GM19025 (cell line): ENCODE data around the gene CRTC2.

ENCODE experiments used
- ATAC-seq: cut with Tn5 transposase; IDR thresholded peaks from one replicate; pipeline ENCODE4 v1.9.1; 2021; ENCODE audit warnings: mild to moderate bottlenecking, low read depth, moderate library complexity; ENCODE audit not compliant: unreplicated experiment

CRTC2 gene

DNA sequence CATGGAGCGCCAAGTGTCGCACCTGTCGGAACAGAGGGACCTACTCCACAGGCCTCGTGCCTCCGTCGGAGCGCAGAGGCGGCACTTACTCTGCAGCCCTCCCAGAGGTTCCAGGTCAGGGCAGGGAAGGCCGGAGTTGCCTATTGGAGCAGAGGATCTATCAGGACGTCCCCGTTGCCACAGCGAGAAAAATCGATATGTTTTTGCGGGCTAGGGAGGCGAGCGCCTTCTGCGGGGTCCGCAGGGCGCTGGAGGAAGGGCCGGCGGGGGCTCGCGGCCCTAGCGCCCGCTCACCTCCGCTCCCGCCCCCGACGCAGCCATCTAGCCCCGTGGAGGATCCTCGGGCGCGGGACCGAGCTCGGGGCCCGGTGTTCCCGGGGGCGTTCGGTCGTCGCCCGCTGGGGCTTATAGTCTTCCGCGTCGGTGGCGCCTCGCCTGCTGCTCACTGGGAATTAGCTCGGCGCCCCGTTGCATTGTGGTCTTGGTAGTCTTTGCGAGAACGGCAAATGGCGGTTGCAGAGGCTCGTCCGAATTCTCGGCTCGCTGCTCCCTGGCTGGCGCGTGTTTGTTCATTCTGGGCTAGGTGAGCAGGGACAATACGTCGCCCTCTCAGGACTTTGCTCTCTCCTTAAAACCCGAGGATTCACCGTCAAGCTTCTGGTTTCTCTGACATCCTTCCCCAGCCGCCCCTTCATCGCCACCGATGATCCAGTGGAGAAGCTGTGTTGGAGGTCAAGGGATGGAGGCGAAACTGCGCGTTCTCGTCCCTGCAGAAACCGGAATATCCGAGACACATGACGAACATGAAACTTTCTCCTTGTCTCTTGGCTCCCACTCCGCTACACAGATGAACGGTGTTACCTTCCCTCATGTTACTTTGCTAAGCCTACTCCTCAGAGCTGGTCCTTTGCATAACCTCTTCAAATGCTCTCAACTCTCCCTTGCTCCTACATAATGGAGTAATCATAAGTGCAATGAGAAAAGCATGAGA, 19.1 kb upstream of the CRTC2 start, which contains the start of gene JTB:
Gene JTB, minus strand, starts transcription at position 425 of the 991 bp plus-strand sequence. Its CDS starts 422 bp downstream, at position 3.
- ATAC-seq: peak; percentile 86

DNA sequence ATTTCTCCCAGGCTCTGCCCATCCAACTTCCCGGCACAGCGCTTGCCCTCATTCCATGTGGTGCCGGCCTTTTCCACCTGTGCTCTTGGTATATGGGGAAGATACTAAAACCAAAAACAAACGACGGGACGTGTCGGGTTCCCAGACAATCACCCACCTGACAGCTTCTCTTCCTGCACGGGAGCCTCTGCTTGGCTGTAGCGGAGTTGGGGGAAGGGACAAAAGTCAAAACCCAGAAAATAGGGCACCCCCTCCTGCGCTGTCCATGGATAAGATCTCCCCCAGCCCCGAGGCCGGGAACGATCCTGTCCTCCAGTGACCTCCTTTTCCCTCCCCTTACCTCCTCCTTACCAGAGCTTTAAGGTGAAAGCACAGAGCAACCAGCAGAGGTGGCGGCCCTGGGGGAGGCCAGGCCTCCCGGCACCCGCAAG, 18.4 kb upstream of the CRTC2 start:
- ATAC-seq: no peak

DNA sequence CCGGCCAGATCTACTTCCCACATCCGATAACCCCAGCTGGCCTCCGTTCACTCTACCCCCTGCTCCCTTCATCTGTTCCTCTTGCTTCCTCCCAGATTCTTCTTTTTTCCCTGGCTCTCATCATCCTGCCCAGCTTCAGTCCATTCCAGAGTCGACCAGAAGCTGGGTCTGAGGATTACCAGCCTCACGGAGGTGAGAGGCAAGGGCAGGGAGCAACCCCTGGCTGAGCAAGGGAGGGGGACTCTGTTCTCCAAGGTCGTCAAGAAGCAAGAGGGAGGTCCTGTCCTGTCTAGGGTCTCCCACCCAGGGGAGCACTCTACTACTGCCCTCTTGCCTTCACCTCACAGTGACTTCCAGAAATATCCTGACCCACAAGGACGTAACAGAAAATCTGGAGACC, 15.1 kb upstream of the CRTC2 start:
- no peak for ATAC-seq

DNA sequence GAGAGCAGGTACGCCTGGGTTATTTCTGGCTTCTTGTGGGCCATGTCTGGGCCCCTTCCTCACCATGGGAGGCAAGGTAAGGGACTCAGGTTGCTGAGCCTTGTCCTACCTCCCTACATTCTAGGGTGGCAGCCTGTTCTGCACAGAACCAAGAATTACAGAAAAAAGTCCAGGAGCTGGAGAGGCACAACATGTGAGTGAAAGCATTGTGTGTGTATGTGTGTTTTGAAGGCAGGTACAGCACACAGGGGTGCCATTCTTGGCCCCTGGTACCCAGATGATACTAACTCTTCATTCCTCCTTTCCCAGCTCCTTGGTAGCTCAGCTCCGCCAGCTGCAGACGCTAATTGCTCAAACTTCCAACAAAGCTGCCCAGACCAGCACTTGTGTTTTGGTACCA, 14.7 kb upstream of the CRTC2 start:
- ATAC-seq: no peak

DNA sequence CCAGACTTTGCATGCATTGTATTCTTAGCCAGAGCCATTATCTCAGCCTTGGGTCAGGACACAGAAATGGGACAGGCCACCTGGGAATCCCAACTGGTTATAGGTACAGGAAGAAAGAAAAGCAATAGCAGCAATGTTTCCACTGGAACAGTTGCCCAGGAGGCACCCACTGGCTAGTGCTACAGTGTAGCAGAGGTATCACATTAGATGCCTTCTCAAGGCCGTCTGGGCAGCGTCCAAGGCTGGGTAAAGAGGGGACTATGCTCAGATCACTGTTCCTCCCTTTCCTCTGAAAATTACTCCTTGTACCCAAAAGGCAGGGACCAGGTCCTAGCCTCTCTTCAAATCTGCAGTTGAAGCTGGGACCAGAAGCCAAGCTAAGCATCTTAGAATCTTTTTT, 11.9 kb upstream of the CRTC2 start:
- no peak for ATAC-seq

DNA sequence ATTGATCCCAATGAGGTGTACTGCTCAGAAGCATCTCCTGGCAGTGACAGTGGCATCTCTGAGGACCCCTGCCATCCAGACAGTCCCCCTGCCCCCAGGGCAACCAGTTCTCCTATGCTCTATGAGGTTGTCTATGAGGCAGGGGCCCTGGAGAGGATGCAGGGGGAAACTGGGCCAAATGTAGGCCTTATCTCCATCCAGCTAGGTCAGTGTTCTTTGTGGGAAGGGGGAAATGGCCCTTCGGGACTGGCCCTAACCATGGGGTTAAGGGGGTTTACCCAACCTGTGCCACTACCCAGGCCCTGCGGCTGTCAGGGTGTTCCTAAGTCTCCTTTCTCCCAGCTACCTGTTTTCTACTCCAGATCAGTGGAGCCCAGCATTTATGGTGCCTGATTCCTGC, 10.6 kb upstream of the CRTC2 start:
- no peak for ATAC-seq

DNA sequence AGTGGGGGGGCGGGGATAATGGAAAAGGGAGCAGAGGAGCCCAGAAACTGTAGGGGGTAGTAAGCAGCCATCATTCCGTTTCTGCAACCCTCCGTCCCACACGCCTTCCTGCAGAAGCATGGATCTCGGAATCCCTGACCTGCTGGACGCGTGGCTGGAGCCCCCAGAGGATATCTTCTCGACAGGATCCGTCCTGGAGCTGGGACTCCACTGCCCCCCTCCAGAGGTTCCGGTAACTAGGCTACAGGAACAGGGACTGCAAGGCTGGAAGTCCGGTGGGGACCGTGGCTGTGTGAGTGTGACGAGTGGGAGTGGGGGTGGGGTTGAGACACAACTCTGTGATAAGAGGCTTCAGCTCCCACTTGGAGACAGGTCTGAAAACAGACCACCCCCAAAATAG, 10.0 kb upstream of the CRTC2 start:
- no peak for ATAC-seq

DNA sequence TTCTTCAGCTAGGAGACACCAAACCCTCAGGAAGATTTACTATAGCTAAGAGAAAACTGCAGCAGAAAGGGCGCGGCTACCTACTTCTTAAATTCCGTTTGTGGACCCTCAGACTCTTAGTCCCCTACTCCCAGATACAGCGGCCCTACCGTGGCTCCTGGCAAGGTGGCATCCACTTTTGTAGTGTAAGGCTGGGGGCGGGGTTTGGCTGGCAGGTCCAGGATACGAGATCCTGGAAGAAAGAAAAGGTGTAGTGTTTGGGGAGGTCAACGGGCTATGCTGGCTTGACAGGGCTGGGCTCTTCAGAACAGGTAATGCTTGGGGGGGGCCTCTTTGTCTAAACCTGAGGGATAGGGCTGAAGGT, 9.6 kb upstream of the CRTC2 start:
- ATAC-seq: no peak

DNA sequence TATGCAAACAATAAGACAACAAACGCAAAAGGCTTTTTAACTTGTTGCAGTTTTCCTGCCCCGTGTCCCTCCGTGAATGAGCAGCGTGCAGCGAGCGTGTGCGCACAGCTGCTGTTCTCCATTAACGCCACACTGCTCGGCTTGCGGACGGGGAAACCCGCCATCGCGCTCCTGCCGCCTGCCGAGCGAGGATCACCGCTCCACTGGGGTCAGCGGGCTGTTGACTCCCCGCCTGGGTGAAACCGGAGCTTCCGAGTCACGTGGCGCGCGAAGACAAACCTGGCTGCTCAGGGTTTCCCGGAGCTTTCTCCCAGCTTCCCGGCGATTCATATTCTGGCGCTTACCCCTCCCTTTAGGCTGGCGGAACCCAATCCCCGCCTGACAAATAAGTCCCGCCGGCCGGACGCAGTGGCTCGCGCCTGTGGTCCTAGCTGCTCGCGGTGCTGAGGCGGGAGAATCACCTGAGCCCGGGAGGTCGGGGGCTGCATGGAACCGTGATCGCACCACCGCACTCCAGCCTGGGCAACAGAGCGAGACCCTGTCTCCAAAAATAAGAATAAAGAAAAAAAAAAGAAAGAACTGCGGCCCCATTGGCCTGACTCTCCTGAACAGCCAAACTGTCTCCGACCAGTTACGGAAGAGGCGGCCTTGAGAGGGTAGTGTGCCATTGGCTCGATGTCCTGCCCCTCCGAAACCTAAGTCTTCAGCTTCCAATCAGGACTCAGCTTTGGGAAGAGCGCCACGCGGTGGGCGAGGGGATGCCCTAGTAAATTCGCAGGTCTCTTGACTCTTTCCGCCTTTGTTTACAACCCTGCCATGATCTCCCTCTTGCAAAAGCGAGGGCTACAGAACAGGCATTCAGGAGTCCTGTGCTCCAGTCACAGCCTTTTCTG, 8.9 kb upstream of the CRTC2 start, which contains the start of gene CREB3L4:
Gene CREB3L4, plus strand, starts transcription at position 796 of the 893 bp plus-strand sequence. CDS start 624 bp downstream, outside the sequence.
- ATAC-seq: peak; percentile 63

DNA sequence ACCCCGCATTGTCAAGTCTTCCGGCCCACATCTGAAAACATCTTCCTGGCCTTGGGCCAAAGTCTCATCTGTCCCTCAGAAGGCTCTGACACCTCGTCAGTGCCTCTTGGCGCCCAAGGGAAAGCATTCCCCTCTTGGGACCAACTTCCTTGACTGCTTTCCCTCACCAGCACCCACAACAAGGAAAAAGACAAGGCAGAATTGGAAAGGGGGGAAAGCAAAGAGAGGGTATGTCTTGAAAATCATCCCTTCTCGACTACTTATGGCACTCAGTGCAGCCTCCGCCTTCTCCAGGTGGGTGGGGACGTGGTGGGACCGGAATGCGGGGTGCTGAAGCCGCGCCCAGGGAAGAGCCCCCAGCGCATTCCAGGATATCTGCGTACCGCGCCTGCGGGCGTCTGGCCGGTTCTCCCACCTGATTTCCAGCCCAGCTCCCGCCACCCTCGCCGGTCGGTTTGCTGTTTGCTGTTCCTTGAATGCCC, 5.5 kb upstream of the CRTC2 start:
- peak; percentile 5 for ATAC-seq

DNA sequence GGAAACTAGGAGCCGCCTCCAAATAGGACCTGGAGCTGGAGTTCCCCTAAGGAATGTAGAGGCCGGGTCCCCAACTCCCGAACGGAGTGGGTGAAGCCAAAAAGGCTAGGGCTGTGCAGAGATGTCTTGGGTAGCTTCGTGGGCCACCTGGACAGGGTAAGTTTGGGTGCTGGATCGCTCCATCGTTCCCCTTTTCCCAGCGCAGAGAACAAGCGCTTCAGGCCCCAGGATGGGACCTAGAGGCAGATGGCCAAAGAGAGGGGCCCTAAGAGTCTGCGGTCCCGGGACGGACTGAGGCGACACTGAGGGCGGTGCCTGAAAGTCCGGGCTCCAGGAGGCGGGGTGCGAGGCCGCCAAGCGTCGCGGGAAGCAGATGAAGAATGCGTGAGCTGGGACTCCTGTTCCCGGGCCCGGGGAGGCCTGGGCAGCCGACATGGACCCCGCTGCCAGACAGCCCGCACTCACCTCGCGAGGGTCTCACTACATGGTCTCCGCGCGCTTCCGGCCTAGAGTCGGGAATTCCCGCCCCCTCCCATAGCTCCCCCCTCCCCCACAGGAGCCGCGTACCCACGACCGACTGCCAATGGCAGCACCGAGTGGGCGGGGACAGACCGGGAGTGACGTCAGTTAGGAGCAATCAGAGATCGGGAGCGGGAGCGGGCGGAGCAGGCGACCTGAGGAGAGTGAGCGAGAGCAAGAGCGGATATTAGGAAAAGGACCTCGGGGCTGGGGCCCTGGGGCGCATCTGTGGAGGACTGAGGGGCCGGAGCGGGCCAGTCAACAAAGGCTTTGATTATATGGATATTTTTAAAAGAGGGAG, 4.8 kb upstream of the CRTC2 start, which contains the start of gene SLC39A1:
Gene SLC39A1, minus strand, starts transcription at position 508 of the 820 bp plus-strand sequence. CDS start 822 bp downstream, outside the sequence.
- peak; percentile 49 for ATAC-seq

DNA sequence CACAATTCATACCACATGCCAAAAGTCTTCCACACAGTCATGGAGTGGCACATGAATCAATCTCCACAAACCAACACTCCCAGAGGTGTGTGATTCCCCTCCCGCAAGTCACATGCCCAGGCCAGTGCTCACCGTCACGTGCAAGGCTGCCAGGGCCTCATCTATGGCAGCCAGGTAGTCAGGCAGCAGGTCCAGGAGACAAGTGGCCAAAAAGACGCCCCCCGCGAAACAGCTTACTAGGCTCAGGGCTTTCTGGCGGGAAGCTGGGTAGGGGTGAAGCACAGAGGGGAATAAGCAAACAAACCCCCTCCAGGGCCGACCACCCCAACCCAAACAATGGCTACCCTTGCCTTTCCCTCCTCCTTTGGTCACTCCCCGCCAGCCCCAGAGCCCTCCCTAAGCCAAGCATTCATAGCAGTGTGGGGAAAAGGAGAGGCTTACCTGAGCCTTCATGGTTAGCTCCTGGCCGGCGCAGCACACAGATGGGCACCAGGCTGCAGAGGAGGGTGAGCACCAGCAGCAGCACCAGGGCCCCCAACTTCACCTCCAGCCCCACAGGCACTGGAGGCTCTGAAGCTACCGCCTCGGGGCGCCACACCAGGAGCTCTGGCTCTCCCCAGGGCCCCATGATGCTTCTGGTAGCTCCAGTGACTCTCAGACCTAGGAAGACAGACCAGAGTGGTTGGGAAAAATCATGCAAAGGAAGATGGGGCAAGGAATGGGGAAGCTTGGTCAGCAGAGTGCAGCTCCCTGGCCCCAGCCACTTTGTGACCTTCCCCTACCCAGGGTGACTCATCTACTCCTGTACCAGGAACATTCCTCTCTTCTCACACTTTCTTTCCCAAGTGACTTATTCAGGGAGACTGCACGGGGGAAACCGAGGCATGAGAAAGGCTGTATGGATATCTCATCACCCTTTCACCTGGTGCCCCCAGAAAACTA, 3.9 kb upstream of the CRTC2 start:
- ATAC-seq: no peak

DNA sequence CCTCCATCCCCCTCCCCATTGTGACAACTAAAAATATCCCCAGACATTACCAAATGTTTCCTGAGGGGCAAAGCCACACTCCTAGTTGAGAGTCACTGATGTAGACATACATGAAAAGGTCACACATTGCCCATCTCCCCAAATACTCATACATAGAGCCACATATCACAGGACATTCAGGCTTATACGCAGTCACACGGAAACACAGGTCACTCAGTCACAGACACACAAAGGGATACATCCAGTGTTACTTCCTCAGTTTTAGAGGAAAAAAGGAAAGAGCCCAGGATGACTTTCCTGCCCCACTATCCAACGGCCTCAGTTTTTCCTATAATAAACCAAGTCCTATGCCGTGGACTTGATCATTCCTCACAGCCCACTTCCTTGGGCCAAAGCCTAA, 3.0 kb upstream of the CRTC2 start:
- ATAC-seq: no peak

DNA sequence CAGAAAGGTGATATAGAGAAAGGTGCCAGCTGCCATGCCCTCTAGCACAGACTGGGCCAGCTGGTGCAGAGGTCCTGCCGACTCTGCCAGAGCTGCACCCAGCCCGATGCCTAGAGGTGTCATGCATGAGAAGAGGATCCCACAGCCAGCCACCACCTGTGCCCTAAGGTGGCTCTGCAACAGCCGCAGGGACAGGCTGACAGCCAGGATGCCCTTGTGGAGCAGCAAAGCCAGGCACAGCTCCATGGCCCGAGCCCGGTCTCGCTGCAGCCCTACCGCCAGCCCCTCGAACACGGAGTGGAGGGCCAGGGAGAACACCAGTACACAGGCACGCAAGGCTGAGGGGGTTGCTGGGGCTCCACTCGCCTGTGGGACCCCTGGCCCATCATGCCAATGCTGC, 1.8 kb upstream of the CRTC2 start:
- ATAC-seq: no peak

DNA sequence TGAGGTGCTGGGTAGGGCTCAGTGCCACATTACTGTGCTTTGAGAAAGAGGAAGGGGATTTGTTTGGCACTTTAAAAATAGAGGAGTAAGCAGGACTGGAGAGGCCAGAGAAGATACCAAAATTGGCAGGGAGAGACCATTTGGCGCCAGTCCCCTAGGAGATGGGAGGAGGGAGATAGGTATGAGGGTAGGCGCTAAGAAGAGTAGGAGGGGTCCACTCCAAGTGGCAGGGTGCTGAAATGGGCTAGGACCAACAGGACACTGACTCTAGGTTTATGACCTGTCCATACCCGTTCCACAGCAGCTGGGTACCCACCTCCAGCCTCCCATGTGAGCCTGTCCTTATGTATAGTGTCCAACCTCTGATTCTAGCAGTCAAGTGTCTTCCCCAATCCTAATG, 1.0 kb upstream of the CRTC2 start:
- ATAC-seq: no peak

DNA sequence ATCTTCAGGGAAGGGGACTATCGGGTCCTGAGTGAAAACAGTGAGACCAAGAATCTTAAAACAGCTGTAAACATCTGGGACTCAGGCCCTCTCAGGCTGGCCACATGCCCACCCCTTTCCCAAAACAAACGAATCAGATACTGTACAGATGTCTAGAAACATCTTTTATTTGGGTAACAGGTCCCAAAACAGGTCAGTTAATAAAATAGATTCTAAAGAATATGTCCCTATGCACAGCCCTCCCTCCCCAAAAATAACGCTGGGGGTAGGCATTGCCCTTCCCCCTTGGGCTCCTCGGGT, 499 bp upstream of the CRTC2 start:
- no peak for ATAC-seq

DNA sequence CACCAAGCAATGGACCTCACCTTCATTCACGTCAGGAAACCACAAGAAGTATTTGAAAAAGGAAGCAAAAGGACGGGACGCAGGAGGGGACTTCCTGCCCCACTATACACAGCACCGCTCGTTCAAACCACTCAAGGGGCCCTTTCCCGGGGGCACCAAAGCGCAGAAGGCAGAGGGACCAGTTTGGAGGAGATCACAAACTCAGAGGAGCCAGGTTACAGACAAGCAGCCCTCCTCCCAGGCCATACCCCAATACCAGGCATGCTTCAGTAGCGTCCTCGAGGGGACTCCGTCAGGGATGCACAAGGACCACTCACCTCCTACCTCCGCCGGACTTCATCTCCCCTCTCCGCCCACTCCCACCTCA, 685 bp downstream of the CRTC2 start:
- ATAC-seq: no peak

DNA sequence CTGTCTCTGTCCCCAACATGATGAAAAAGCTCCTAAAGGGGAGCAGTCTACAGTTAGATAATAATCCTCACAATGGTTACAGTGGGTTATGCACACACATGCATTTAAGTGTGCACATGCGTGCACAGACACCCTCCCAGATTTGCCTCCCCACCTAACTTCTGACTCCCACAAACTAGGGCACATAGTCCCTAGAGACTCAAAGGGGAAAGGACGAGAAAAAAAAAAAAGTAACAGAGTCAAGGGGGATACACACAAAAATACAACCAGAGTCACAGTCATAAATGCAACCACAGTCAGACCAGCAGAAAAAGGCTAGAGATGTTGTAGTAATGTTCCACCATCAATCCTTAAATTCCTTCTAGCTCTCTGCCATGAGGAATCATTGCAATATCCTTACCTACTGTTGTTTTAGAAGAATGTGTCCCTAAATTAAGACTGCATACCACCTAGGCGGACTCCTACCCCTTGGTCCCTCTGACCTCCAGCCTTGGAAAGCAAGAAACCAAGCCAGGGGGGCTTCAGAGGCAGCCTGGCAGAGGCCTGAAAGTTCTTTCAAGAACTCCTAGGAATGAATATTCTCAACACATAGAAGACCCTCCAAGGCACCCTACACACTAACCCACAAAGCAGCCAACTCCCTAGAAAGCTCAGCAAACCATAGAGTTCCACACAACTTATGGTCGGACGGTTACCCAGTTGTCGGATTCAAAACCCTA, 1.3 kb downstream of the CRTC2 start:
- ATAC-seq: no peak
